Activated naive CD4-positive, alpha-beta T cell treated with anti-CD3 and anti-CD28 coated beads, Interleukin-2, amount 10 ng/mL, durations not matched to agents 7 days and 5 days (primary cell): ENCODE data around the gene PLD4.
"Not testable (repeated sequence)": the region's sequence is repeated elsewhere in the genome, so short reads cannot be mapped to it uniquely, and the experiment has no call there.

Experiments used
- CTCF ChIA-PET: fragments of 350-600 bp; sonication (Branson Sonifier 250); formaldehyde crosslinking; loops from one replicate; lab custom pipeline; 2021; ENCODE audit warnings: antibody characterized with exemption; lab: Charles Lee
- DNase-seq: peaks from one replicate; pipeline ENCODE4 v3.0.0-alpha.2; 2020
- H3K27ac Mint-ChIP-seq: one replicate; pipeline ENCODE4 v1.8.0; 2021; ENCODE audit warnings: mild to moderate bottlenecking, moderate library complexity, mixed read lengths
- H3K27me3 Mint-ChIP-seq: one replicate; pipeline ENCODE4 v1.8.0; 2021; ENCODE audit warnings: mild to moderate bottlenecking, mixed read lengths
- H3K36me3 Mint-ChIP-seq: one replicate; pipeline ENCODE4 v1.8.0; 2021; ENCODE audit warnings: mixed read lengths
- H3K4me1 Mint-ChIP-seq: one replicate; pipeline ENCODE4 v1.8.0; 2021; ENCODE audit warnings: mixed read lengths
- H3K4me3 Mint-ChIP-seq: one replicate; pipeline ENCODE4 v1.8.0; 2021; ENCODE audit warnings: mild to moderate bottlenecking, moderate library complexity, mixed read lengths
- H3K9me3 Mint-ChIP-seq: one replicate; pipeline ENCODE4 v1.8.0; 2021; ENCODE audit warnings: mixed read lengths

Gene PLD4

GRCh38 chr14:104943216-104944015 is 18.7 kb downstream of the PLD4 start:
- CTCF ChIA-PET, H3K9me3 Mint-ChIP-seq, DNase-seq, H3K4me1 Mint-ChIP-seq, H3K36me3 Mint-ChIP-seq, H3K4me3 Mint-ChIP-seq, H3K27ac Mint-ChIP-seq: not testable (repeated sequence)
- peaks cover 28% of the 10 kb centered on the region for H3K27me3 Mint-ChIP-seq

- H3K4me1 Mint-ChIP-seq, CTCF ChIA-PET, DNase-seq, H3K9me3 Mint-ChIP-seq, H3K36me3 Mint-ChIP-seq, H3K27ac Mint-ChIP-seq, H3K4me3 Mint-ChIP-seq: not testable (repeated sequence)
- H3K27me3 Mint-ChIP-seq: peaks cover 23% of the 10 kb centered on the region
These were observed 19.3 kb downstream of the PLD4 start for GRCh38 chr14:104944016-104944308.

- H3K27me3 Mint-ChIP-seq: peaks cover 16% of the 10 kb centered on the region
- H3K4me1 Mint-ChIP-seq, CTCF ChIA-PET, H3K27ac Mint-ChIP-seq, H3K9me3 Mint-ChIP-seq, H3K36me3 Mint-ChIP-seq, H3K4me3 Mint-ChIP-seq, DNase-seq: not testable (repeated sequence)
These were observed 19.9 kb downstream of the PLD4 start for GRCh38 chr14:104944436-104945205.

GRCh38 chr14:104945266-104945665 is 20.6 kb downstream of the PLD4 start:
- H3K27me3 Mint-ChIP-seq, DNase-seq, H3K4me1 Mint-ChIP-seq, H3K4me3 Mint-ChIP-seq, CTCF ChIA-PET, H3K27ac Mint-ChIP-seq, H3K9me3 Mint-ChIP-seq, H3K36me3 Mint-ChIP-seq: not testable (repeated sequence)

GRCh38 chr14:104945986-104946965 is 21.6 kb downstream of the PLD4 start:
- not testable (repeated sequence) for H3K27me3 Mint-ChIP-seq, H3K4me3 Mint-ChIP-seq, H3K9me3 Mint-ChIP-seq, H3K36me3 Mint-ChIP-seq, H3K27ac Mint-ChIP-seq, DNase-seq, H3K4me1 Mint-ChIP-seq
- CTCF ChIA-PET: interaction anchor here (1.7 kb wide), 1 partner anchor 11 kb away, joined by 4 read pairs; no protein-coding TSS in a partner anchor

GRCh38 chr14:104947201-104947600 is 22.5 kb downstream of the PLD4 start:
- CTCF ChIA-PET: interaction anchor here (1.7 kb wide), 1 partner anchor 11 kb away, joined by 4 read pairs; no protein-coding TSS in a partner anchor

GRCh38 chr14:104947881-104948735 is 23.4 kb downstream of the PLD4 start:
- DNase-seq, H3K4me1 Mint-ChIP-seq, H3K27me3 Mint-ChIP-seq, H3K4me3 Mint-ChIP-seq, H3K9me3 Mint-ChIP-seq, H3K27ac Mint-ChIP-seq, CTCF ChIA-PET, H3K36me3 Mint-ChIP-seq: not testable (repeated sequence)

More at GRCh38 chr14:104947201-104947600, 22.5 kb downstream of the PLD4 start:
- H3K36me3 Mint-ChIP-seq, H3K27me3 Mint-ChIP-seq, H3K9me3 Mint-ChIP-seq, H3K27ac Mint-ChIP-seq, DNase-seq, H3K4me3 Mint-ChIP-seq, H3K4me1 Mint-ChIP-seq: not testable (repeated sequence)

GRCh38 chr14:104948736-104949031 is 24.0 kb downstream of the PLD4 start:
- no peak overlapping the region for H3K27ac Mint-ChIP-seq
- no peaks in the 10 kb centered on the region for H3K4me1 Mint-ChIP-seq
- no peaks in the 10 kb centered on the region for H3K36me3 Mint-ChIP-seq
- no peaks in the 10 kb centered on the region for H3K27me3 Mint-ChIP-seq
- no peak for DNase-seq
- H3K9me3 Mint-ChIP-seq: no peaks in the 10 kb centered on the region
- CTCF ChIA-PET: no interaction called here
- no peak overlapping the region for H3K4me3 Mint-ChIP-seq

- H3K27me3 Mint-ChIP-seq, H3K36me3 Mint-ChIP-seq, H3K4me3 Mint-ChIP-seq, H3K4me1 Mint-ChIP-seq, CTCF ChIA-PET, DNase-seq, H3K9me3 Mint-ChIP-seq, H3K27ac Mint-ChIP-seq: not testable (repeated sequence)
These were observed 24.8 kb downstream of the PLD4 start for GRCh38 chr14:104949406-104949955.

- CTCF ChIA-PET: no interaction called here
- no peak for DNase-seq
- Mint-ChIP-seq H3K36me3 (no peaks in the 10 kb centered on the region), H3K9me3 (no peaks in the 10 kb centered on the region), H3K4me3 (no peak overlapping the region), H3K27me3 (no peaks in the 10 kb centered on the region), H3K27ac (no peak overlapping the region), H3K4me1 (no peaks in the 10 kb centered on the region)
These were observed 25.3 kb downstream of the PLD4 start for GRCh38 chr14:104950021-104950420.

- H3K27me3 Mint-ChIP-seq, H3K9me3 Mint-ChIP-seq, CTCF ChIA-PET, H3K4me3 Mint-ChIP-seq, H3K4me1 Mint-ChIP-seq, H3K36me3 Mint-ChIP-seq, DNase-seq, H3K27ac Mint-ChIP-seq: not testable (repeated sequence)
These were observed 26.0 kb downstream of the PLD4 start for GRCh38 chr14:104950701-104951100.

GRCh38 chr14:104951863-104952657 is 27.4 kb downstream of the PLD4 start:
- not testable (repeated sequence) for H3K4me3 Mint-ChIP-seq, H3K27me3 Mint-ChIP-seq, H3K4me1 Mint-ChIP-seq, H3K9me3 Mint-ChIP-seq, DNase-seq, H3K27ac Mint-ChIP-seq, H3K36me3 Mint-ChIP-seq
- CTCF ChIA-PET: interaction anchor here (0.9 kb wide), 1 partner anchor 94 kb away, joined by 3 read pairs; no protein-coding TSS in a partner anchor

GRCh38 chr14:104953097-104953496 is 28.4 kb downstream of the PLD4 start:
- CTCF ChIA-PET: no interaction called here
- H3K36me3 Mint-ChIP-seq: no peaks in the 10 kb centered on the region
- H3K4me1 Mint-ChIP-seq: no peaks in the 10 kb centered on the region
- H3K27me3 Mint-ChIP-seq: peaks cover 14% of the 10 kb centered on the region
- no peak for DNase-seq
- no peak overlapping the region for H3K27ac Mint-ChIP-seq
- no peak overlapping the region for H3K4me3 Mint-ChIP-seq
- H3K9me3 Mint-ChIP-seq: no peaks in the 10 kb centered on the region
